Neural cell (in vitro differentiated cells): ENCODE results near the gene SLCO3A1.

Experiments used
- POLR2AphosphoS5 ChIP-seq: IDR thresholded peaks from 2 replicates; pipeline ENCODE4 v1.6.1; 2012
- TF ChIP-seq, protein P1 (sequence below): fragments of 450-650 bp; IDR thresholded peaks from 2 replicates; pipeline ENCODE4 v1.5.1; 2014; ENCODE audit warnings: antibody characterized with exemption, mild to moderate bottlenecking, moderate library complexity; ENCODE audit not compliant: poor library complexity, severe bottlenecking

DNA sequence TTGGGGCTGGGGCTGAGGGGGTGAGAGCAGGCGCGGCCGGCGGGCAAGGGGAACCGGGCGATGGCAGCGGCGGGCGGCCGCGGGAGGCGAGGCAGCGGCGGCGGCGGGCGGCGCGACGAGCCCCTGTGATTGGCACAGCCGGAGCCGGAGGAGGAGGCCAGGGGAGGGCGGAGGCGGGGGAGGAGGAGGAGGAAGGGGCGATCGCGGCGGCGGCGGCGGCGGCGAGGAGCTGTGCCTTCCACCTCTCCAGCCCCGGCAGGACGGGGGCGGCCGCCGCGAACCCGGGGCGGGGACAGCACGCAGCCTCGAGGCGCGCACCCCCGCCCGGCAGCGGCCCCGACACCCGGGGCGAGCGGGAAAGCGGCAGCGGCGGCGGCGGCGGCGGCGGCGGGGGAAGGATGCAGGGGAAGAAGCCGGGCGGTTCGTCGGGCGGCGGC lies at the start of gene SLCO3A1:
- TF ChIP-seq, protein P1, sequence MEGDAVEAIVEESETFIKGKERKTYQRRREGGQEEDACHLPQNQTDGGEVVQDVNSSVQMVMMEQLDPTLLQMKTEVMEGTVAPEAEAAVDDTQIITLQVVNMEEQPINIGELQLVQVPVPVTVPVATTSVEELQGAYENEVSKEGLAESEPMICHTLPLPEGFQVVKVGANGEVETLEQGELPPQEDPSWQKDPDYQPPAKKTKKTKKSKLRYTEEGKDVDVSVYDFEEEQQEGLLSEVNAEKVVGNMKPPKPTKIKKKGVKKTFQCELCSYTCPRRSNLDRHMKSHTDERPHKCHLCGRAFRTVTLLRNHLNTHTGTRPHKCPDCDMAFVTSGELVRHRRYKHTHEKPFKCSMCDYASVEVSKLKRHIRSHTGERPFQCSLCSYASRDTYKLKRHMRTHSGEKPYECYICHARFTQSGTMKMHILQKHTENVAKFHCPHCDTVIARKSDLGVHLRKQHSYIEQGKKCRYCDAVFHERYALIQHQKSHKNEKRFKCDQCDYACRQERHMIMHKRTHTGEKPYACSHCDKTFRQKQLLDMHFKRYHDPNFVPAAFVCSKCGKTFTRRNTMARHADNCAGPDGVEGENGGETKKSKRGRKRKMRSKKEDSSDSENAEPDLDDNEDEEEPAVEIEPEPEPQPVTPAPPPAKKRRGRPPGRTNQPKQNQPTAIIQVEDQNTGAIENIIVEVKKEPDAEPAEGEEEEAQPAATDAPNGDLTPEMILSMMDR, result no peak
- no peak for TF ChIP-seq POLR2AphosphoS5
